IPS DF 4.7 (cell line): ENCODE data around the gene SLC6A7.

ENCODE experiments used
- DNase-seq: peaks from one replicate; pipeline ENCODE4 v3.0.0-alpha.2; 2013; ENCODE audit warnings: low spot score; ENCODE audit errors: extremely low read depth

SLC6A7 gene

DNA sequence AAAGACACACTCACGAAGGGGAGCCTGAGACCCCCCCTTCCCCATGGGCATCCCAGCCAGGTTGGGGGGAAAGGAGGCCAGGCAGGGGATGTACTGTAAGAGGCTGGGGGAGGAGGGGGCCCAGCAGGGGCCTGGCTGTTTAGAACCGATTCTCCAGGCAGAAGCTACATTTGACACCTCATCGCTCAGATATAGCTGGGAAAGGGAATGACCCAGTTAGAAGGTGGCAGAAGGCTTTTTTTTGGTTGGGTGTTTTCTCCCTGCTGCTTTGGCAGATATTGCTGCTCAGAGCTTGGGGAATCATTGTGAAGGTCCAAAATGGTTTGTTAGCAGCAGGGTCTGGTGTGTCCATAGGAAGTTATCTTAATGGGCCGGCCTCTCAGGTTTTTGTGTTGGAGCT, 17.3 kb upstream of the SLC6A7 start:
- no peak for DNase-seq

DNA sequence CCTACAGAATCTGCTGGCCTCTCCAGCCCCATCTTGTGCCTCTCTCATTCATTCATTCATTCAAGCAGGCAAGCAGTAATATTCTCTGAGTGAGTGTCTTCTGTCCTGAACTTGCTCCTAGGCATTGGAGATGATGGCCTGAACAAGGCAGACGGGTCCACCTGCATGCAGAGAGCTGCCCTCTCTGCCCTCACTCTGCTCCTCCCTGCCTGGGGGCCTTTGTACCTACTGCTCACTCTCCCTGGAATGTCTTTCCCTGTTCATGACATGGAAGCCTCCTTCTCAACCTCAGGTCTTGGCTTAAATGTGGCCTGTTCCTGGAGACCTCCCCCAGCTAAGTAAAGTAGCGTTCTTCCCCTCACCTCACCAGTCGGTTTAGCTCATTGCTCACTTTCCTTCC, 16.7 kb upstream of the SLC6A7 start:
- no peak for DNase-seq

DNA sequence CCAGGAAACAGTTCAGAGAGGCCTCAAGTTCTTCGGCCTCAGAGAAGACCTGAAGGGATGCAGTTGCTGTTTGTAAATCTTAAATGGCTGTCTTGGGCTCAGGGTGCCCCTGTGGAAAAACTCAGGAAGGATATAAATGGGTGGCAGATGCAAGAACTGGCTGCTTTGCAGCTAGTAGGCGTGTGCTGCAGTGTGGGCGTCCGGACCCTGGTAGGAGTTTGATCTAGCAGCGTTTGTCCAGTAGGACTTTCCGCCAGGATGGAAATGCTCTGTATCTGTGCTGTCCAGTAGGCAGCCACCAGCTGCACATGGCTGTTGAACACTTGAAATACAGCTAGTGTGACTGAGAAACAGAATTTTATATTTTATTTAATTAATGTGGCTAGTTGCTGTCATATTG, 15.6 kb upstream of the SLC6A7 start:
- DNase-seq, result no peak

DNA sequence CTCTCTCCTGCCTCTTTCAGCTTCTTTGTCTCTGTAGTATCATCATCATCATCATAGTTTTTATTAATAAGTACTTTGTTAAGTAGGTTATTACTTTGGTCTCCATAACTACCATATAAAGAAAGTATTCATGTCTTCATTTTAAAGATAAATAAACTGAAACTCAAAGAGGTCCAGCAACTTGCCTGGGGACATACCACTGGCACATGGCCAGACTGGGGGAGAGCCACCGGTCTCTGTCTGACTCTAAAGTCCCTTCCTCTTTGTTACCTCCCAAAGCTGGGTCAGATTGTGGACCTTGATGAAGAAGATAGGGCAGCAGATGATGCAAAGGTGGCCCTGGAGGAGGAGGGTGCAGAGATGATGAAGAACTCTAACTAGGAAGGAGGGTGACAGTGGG, 14.8 kb upstream of the SLC6A7 start:
- DNase-seq, result no peak

DNA sequence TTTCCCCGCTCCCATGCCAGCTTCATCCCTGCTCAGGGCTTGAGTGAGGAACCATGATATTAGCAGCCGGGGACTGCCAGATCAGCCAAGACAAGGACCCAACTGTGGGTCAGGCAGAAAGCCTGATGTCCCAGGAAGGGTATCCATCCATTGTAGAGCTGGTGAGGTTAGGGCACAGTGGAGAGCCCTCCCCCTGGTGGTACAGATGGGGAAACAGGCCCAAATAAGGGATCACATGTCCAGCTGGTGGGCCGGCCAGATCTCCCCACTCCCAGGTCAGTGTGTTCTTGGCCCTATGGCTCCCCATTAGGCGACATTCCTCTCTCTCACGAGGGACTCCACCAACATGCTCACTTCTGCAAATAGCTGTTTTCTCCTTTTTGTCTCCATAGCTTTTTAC, 14.3 kb upstream of the SLC6A7 start:
- no peak for DNase-seq

DNA sequence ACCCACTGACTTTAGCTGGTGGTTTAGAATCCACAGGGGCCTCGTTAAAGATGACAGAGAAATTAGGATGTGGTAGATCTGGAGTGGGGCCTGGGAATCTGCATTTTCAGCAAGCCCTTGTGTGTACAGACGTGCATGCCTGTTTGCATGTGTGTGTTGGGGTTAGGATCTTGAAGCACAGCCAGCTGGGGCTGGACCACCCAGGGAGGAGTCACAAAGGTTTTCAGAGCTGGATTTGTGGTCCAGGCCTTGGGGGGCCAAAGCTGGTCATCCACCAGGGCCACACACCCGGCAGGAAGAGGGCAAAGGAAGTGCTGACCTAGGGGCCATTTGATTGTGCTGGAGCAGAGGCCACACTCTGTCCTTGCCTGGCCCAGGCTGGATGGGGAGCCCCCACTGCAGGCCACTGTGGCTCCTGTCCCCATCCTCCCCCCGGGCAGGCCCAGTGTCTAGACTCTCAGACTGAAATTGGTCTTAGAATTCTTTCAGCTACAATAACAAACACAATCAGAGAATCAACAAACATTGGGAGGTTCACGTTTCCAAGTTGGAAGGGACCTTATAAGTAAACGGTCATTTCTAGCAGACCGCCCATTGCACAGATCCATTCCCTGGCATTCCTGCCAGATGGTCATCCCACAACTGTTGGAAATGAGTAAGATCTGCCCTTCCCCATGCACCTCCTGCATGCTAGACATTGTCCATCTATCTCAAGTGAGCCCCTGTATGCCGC, 13.0 kb upstream of the SLC6A7 start:
- no peak for DNase-seq

DNA sequence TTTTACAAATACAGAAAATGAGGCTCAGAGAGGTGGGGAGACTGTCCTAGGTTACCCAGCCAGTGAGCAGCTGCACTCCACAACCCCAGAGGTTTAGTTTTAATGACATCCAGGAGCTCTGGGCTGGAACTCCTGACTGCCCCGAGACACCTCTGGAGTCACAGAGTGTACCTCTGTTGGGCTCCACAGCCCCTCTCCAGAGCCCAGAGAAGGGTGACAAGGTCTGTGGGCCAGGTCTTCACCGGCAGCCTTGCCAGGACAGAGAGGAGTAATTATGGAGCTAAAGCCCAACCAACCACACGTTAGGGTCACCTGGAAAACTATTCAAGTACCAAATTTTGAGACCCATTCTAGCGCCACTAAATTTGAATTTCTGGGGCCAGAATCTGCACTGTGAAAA, 12.1 kb upstream of the SLC6A7 start:
- DNase-seq, result no peak

DNA sequence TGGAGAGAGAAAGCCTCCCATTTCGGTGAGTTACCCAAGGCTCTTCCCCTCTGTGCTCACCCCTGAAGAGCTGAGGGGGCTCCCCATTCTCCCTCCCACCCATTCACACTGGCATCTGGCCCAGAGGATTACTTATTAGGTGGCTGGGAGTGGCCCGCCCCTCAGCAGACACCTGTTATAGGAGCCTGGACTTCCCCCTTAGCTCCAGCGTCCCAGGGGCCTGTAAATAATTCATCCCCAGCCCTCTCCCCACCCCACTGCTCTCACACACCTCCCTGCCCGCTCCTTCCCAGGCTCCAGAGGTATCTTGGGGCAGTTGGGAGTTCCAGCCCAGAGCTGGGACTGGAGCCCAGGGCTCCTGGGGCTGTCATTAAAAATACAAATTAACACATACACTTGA, 11.6 kb upstream of the SLC6A7 start:
- no peak for DNase-seq

DNA sequence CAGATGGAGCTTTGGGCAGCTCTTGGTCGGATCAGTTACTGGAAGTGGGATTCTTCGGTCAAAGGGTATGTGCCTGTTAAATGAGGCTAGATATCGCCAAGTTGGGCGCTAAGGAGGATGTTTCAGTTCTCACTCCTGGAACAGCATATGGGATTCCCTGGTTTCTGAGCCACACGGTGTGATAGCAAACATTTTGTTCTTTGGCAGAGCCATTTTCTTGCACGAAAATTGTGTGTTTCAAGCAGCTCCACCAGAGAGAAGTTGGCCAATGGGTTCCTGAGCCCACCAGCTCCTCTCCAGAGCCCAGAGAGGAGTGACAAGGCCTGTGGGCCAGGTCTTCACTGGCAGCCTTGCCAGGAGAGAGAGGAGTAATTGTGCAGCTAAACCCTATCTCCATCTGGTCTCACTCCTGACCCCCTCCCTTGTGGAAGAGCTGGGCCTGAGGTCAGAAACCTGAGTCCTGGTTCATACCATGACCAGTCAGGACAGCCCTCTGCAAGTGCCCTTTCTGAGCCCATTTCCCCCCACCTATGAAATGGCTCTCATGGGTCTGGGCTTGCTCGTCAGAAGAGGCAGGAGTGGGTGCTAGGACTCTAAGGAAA, 10.7 kb upstream of the SLC6A7 start:
- no peak for DNase-seq

DNA sequence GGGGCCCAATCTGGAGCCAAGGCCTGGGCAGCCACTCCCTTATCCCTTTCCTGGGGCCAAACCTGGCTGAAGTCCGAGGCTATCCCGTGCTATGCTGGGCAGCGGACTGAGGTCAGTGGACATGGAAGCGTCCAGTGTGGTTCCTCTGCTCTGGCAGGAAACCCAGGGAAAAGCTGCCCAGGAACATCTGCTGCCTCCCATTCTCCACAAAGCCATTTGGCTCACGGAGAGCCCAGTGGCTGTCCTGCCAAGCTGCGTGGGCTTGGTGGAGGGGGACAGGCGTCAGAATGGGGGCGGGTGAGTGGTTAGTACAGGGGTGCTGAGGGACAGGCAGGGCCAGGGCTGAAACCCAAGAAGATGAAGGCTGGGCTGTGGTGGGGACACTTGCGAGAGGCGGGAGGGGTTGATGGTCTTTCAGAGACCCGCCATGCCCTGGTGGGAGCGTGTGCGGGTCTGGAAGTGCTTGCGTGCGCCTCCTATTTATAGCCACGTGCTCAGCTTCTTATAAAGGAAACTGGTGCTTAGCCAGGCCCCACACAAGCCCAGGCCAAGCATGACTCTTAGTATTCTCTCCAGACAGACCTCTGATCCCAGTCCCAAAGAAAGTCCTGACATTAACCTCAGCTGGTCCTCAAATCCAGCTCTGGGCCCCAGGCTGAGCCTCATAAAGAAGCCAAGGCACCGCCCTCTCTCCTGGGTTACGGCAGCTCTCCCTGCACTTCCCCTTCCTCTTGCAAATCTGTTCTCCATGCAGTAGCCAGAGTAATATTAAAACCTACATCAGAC, 9.4 kb upstream of the SLC6A7 start:
- no peak for DNase-seq

DNA sequence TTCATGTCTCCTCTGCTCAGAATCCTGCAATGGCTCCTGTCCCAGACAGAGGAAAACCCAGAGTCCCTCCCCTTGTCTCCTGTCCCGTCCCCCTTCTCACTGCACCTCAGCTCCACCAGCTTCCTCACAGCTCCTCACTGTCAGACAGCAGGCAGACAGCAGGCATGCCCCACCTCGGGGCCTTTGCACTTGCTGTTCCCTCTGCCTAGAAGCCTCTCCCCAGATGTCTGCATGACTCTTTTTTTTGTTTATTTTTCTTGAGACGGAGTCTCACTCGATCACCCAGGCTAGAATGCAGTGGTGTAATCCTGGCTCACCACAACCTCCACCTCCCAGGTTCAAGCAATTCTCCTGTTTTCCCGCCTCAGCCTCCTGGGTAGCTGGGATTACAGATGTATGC, 8.8 kb upstream of the SLC6A7 start:
- DNase-seq, result no peak

DNA sequence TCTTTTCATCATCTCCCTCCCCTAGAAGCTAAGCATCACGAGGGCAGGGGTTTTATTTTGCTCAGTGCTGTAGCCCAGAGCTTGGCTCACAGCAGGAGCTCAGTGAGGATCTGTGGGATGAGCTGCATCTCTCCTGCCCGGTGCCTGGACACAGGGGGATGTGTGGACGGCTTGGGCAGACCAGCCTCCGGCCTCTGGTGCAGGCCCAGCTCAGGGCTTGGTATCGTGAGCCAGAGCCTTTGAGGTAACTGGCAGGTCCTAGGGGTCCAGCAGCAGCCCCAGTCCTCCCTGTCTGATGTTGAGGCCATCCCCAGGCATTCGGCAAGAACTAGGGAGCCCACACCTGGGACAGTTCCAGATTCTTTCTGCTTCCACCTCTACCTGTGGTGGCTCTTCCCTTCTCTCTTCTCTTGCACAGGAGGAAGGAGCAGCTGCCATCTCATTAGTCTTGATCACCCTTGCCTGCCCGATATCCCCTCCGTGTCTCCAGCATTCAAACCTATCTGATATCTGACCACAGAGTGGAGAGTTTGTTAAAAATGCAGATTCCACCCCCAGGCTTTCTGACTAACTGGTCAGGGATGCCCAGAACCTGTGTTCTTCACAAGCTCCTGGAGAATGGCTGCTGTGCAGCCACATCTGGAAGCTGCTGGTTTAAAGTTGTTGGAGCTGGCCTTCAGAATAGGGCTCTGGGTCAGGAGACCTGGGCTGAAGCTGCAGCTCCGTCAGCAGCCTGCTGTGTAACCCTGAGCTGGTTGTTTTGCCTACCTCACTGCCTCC, 7.9 kb upstream of the SLC6A7 start:
- no peak for DNase-seq

DNA sequence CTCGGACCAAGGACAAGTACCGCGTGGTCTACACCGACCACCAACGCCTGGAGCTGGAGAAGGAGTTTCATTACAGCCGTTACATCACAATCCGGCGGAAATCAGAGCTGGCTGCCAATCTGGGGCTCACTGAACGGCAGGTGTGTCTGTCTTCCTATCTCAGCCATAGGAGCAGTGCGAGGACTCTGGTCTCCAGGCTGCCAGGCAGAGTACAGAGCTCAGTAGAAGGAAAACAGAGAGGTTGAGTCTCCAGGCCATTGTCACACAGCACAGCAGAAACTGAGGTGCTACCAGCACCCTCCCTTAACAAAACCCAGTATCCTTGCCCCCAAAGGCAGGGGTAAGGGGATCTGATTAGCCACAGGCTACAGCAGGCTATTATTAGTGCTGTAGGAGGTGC, 7.1 kb upstream of the SLC6A7 start:
- no peak for DNase-seq

DNA sequence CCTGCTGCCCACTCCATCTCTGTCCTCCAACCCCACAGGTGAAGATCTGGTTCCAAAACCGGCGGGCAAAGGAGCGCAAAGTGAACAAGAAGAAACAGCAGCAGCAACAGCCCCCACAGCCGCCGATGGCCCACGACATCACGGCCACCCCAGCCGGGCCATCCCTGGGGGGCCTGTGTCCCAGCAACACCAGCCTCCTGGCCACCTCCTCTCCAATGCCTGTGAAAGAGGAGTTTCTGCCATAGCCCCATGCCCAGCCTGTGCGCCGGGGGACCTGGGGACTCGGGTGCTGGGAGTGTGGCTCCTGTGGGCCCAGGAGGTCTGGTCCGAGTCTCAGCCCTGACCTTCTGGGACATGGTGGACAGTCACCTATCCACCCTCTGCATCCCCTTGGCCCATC, 6.4 kb upstream of the SLC6A7 start:
- DNase-seq, result no peak

DNA sequence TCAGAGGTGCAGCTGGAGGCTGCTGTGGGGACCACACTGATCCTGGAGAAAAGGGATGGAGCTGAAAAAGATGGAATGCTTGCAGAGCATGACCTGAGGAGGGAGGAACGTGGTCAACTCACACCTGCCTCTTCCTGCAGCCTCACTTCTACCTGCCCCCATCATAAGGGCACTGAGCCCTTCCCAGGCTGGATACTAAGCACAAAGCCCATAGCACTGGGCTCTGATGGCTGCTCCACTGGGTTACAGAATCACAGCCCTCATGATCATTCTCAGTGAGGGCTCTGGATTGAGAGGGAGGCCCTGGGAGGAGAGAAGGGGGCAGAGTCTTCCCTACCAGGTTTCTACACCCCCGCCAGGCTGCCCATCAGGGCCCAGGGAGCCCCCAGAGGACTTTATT, 5.9 kb upstream of the SLC6A7 start:
- no peak for DNase-seq

DNA sequence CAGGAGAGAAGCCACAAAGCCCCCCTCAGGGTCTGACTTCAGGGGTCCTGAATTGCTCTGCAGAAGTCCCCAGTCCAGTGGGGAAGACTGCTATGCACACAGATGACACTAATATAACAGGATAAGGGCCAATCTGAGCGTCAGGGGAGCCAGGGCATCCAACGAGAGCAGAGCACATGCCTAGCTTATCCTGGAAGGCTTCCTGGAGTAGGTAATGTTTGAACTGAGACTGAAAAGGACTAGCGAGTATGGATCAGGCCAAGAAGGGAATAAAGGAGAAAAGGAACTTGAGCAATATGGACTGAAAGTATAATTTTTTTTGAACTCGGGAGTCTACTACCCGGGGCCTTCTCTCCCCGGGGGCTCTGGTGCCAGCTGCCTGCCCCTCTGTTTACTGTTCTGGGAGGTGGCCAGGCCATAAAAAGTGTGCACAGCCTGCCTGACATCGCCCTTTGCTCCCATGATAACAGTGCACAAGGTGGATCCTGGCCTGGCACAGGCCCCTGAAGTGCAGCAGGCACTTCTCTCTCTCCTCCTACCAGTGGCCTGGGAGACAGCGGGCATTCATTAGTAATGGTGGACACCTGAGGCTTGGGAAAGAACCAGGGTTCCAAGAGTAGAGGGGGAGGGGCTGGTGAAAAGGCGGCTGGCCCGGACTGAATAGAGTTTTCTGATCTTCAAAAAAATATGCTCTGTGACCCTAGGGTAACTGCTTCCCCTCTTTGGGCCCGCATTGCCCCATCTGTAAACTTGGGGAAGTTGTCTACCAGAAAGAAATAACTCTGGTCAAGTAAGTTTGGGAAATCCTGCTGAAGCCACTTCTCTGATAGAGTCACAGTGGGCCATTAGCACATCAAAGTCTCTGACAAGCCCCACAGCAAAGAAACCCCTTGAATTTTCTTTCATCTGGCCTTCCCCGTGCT, 4.6 kb upstream of the SLC6A7 start:
- DNase-seq, result no peak

DNA sequence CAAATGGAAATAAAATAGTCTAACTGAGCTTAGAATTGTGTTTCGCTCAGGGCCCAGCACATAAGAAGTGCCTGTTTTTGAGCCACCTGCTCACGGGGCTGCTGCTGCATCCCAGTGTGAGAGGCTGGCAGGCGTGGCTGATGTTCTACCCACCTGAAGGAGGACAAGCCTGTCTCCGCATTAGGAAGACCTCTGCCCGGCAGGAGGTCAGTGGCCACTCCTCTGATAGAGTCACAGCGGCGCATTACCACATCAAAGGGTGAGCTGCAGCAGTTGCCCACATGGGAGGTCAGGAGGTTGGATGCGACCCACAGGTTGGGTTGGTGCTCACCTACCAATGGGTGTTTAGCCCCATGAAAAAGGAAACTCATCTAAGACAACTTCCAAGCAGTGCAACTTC, 3.7 kb upstream of the SLC6A7 start:
- no peak for DNase-seq

DNA sequence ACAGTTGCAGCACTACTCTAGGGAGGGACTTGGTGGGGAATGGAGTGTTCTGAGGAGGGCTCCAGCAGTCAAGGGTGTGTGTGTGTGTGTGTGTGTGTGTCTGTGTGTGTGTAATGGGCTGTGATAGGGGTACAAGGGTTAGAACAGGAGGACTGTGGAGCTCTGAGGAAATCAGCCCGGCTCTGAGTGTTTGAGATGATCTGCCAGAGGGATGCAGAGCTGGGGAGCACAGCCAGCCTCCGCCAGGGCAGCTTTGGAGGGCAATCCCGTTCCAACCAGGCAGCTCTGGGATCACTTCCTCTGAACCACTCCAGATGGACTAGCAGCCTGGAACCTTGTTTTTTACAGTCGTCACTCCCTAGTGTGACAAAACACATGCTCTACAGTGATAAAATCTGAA, 3.0 kb upstream of the SLC6A7 start:
- DNase-seq, result no peak

DNA sequence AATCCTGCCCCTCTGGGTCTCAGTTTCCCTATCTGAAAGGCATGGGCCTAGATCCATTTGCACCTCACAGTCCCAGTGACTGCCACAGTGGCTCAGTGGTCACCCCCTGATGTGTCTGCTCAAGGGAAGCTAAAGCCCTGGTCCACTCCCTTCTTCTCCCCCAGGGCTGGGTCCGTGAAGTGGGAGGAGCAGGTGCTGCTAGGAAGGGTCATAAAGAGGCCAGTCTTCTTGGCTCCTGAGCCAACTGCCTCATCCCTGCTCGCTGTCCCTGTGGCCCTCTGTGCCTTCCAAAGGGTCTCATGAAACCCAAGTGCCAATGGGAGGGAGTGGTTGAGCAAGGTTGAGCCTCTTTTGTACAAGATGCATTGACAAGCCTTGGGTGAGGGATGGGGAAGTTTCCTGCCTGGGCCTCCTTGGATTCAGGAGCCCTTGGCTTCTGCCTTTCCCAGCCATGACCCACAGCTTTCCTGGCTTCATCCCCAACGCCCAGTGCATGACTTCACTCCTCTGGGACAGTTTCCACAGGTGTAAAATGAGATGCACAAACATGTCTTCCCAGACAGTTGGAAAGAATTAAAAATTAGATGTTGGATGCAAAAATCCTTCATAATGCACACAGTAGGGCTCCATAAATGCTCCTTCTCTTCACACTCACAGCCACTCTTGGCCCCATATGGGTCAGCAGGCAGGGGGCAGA, 1.6 kb upstream of the SLC6A7 start:
- no peak for DNase-seq

DNA sequence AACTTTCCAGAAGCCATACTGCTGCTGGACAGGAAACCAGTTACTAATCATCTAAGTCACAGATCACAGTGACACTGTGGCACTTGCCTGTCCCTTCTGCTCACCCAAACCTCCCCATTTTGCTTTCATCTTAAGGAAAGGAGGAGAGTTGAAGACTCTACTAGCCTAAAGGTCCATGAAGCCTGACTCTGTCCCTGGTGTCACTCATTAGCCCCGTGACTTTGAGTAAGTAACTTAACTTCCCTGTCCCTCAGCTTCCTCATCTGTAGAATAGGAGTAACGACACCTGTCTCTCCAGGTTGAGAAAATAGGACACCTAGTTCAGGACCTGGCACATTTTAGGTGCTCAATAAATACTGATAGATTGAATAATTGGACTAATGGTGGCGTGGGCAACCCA, 536 bp upstream of the SLC6A7 start:
- DNase-seq, result no peak
